BJ (cell line): ENCODE results near the gene RNU5B-1. TPM values are rescaled to one million over a fixed set of nuclear protein-coding genes. Genes with fewer than 3 reads are reported as not detected.

ENCODE experiments used
- CTCF ChIA-PET: fragments of 350-600 bp; formaldehyde crosslinking; extraction: SDS; loops from one replicate; lab custom pipeline; 2021; ENCODE audit warnings: antibody characterized with exemption, inconsistent platforms; lab: Yijun Ruan, JAX
- POLR2A ChIA-PET: fragments of 300-600 bp; sonication (Branson Sonifier 250); formaldehyde crosslinking; extraction: SDS; loops from one replicate; lab custom pipeline; 2021; ENCODE audit warnings: antibody characterized with exemption; lab: Charles Lee
- DNase-seq: peaks from one replicate; pipeline ENCODE4 v3.0.0-alpha.2; 2011; ENCODE audit warnings: low read depth
- H3K27me3 ChIP-seq: 2 replicates; pipeline ENCODE4 v1.6.0; 2011; ENCODE audit warnings: low read length; ENCODE audit not compliant: control insufficient read depth, insufficient read depth
- H3K36me3 ChIP-seq: 2 replicates; pipeline ENCODE4 v1.5.1; 2011; ENCODE audit warnings: low read length; ENCODE audit not compliant: control insufficient read depth, insufficient read depth
- H3K4me3 ChIP-seq: 2 replicates; pipeline ENCODE4 v1.5.1; 2011; ENCODE audit warnings: low read depth, mild to moderate bottlenecking, control low read depth, low read length
- polyA plus RNA-seq: library from polyadenylated mRNA; depleted of rRNA; stranded (reverse); fragments of >200 nt; gene quantifications from 2 replicates; pipeline ENCODE4 v1.2.3, GENCODE V29; 2011
- TF ChIP-seq, protein P1 (sequence below): IDR thresholded peaks from 2 replicates; pipeline ENCODE4 v1.5.1; 2011; ENCODE audit warnings: low read depth, mild to moderate bottlenecking, control low read depth, inconsistent platforms, low read length, moderate library complexity; ENCODE audit not compliant: insufficient read depth

RNU5B-1 gene
- polyA plus RNA-seq, 1 experiment = not detected

DNA sequence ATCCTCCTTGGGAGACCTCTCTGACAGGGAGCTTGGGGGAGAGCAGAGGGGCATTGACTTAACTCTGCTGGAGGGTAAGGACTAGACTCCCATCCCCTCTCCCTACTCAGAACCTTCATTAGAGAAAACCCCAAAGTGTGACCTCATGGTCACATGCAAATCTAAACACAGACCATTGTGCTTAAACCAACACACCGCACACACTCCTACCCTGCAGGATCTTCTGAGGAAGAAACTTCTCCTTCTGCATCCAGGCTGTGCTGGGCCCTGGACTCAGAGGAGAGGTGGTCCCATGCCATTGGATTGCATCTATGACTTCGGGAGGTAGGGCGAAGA lies 17.0 kb upstream of the RNU5B-1 start:
- ChIA-PET CTCF (interaction anchor here (0.8 to 4.4 kb wide), 3 partner anchors 10 to 17 kb away, joined by 4 to 25 read pairs (median 22); no protein-coding TSS in a partner anchor), POLR2A (no interaction called here)
- TF ChIP-seq, protein P1, sequence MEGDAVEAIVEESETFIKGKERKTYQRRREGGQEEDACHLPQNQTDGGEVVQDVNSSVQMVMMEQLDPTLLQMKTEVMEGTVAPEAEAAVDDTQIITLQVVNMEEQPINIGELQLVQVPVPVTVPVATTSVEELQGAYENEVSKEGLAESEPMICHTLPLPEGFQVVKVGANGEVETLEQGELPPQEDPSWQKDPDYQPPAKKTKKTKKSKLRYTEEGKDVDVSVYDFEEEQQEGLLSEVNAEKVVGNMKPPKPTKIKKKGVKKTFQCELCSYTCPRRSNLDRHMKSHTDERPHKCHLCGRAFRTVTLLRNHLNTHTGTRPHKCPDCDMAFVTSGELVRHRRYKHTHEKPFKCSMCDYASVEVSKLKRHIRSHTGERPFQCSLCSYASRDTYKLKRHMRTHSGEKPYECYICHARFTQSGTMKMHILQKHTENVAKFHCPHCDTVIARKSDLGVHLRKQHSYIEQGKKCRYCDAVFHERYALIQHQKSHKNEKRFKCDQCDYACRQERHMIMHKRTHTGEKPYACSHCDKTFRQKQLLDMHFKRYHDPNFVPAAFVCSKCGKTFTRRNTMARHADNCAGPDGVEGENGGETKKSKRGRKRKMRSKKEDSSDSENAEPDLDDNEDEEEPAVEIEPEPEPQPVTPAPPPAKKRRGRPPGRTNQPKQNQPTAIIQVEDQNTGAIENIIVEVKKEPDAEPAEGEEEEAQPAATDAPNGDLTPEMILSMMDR = no peak

DNA sequence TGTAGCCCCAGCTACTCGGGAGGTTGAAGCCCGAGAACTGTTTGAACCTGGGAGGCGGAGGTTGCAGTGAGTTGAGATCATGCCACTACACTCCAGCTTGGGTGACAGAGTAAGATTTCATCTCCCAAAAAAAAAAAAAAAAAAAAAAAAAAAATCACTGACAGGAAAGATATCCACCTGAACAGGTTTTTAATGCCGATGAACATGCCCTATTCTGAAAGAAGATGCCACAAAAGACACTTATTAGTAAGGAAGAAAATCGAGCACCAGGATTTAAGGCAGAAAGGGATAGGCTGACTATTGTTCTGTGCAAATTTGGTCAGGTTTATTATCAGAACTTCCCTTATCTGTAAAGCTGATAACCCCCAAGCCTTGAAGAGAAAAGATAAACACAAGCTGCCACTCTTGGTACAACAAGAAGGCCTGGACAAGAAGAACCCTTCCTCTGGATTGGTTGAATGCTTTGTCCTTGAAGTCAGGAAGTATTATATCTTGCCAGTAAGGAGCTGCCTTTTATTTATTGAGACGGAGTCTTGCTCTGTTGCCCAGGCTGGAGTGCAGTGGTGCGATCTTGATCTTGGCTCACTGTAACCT lies 15.1 kb upstream of the RNU5B-1 start:
- TF ChIP-seq, protein P1 = no peak
- H3K4me3 ChIP-seq = no peak overlapping the region
- ChIA-PET CTCF (interaction anchor here (1.0 to 1.4 kb wide), 2 partner anchors 15 to 19 kb away, joined by 4 read pairs; partner anchors contain the start of gene RNU5B-1), POLR2A (no interaction called here)
- no peaks in the 10 kb centered on the region for H3K36me3 ChIP-seq
- H3K27me3 ChIP-seq = no peaks in the 10 kb centered on the region; the same call in 1 of the 2 replicates
- no peak for DNase-seq

More for the DNA sequence above, 17.0 kb upstream of the RNU5B-1 start:
- Histone ChIP-seq H3K4me3 (no peak overlapping the region), H3K36me3 (no peaks in the 10 kb centered on the region), H3K27me3 (no peaks in the 10 kb centered on the region; the same call in 1 of the 2 replicates)
- DNase-seq = no peak

DNA sequence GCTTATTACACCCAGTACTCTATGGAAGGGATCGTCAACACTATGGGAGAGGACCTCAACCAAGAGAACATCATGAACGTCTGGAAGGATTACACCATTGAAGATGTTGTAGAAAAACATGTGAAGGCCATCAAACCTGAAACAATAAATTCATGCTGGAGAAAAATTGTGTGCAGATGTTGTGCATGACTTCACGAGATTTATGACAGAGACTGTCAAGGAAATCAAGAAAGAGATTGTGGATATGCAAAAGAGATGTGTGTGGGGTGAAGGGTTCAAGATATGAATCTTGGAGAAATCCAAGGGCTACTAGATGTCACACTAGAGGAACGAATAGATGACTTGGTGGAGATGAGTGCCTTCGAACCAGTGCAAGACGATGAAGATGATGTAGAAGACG lies 14.2 kb upstream of the RNU5B-1 start:
- Histone ChIP-seq H3K36me3 (no peaks in the 10 kb centered on the region), H3K27me3 (no peaks in the 10 kb centered on the region; the same call in 1 of the 2 replicates), H3K4me3 (no peak overlapping the region)
- DNase-seq = no peak
- ChIA-PET POLR2A (interaction anchor here (1.1 kb wide), 1 partner anchor 14 kb away, joined by 3 read pairs; the partner anchor contains the start of gene RNU5B-1), CTCF (interaction anchor here (1.4 kb wide), 1 partner anchor 20 kb away, joined by 4 read pairs; no protein-coding TSS in a partner anchor)
- TF ChIP-seq, protein P1 = no peak

DNA sequence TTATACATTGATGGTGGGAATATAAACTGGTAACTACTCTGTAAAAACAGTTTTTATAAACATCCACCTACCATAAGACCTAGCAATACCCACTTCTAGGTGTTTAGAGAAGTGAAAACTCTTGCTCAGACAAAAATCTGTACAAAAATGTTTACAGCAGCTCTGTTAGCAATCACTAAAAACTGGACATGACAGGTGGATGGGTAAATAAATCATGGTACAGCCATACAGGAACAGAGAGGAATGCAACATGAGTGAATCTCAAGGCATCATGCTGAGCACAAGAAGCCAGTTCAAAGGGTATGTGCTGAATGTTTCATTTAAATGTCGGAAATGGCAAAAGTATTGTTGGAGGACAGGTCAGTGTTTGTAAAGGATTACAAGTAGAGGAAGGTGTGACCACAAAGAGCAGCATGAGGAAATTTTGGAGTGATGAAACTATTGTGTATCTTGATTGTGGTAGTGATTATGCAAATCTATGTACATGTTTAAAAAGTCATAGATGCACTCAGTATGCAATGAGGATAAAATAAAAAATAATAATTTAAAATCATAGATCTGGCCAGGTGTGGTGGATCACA lies 11.4 kb upstream of the RNU5B-1 start:
- CTCF ChIA-PET = no interaction called here
- no peak for DNase-seq
- POLR2A ChIA-PET = no interaction called here
- TF ChIP-seq, protein P1 = no peak
- Histone ChIP-seq H3K27me3 (no peaks in the 10 kb centered on the region; the same call in 1 of the 2 replicates), H3K36me3 (no peaks in the 10 kb centered on the region), H3K4me3 (no peak overlapping the region)

DNA sequence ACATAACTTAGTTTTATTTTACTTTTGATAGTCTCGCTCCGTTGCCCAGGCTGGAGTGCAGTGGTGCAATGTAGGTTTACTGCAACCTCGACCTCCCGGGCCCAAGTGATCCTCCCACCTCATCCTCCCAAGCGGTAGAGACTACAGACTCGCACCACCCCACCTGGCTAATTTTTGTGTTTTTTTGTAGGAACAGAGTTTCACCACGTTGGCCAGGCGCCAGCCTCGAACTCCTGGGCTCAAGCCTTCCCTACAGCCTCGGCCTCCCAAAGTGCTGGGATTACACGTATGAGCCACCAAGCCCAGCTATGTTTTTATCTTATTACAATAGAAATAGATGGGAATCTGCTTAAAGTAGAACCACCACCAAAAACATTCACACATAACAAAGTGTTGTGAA lies 5.7 kb upstream of the RNU5B-1 start:
- no peak for DNase-seq
- Histone ChIP-seq H3K36me3 (no peaks in the 10 kb centered on the region), H3K4me3 (no peak overlapping the region), H3K27me3 (no peaks in the 10 kb centered on the region)
- POLR2A ChIA-PET = no interaction called here
- CTCF ChIA-PET = interaction anchor here (0.6 to 2.5 kb wide), 5 partner anchors 13 to 113 kb away, joined by 3 to 22 read pairs (median 9); partner anchors contain the start of gene CLPX
- TF ChIP-seq, protein P1 = no peak
